Ishikawa (cell line): Measurements from ENCODE around the gene PFDN4.

ENCODE experiments used
- CREB1 ChIP-seq: IDR thresholded peaks from 2 replicates; pipeline ENCODE4 v1.6.1; 2012; ENCODE audit warnings: low read depth
- EP300 ChIP-seq: IDR thresholded peaks from 2 replicates; pipeline ENCODE4 v1.6.1; 2012; ENCODE audit warnings: borderline replicate concordance
- TAF1 ChIP-seq: IDR thresholded peaks from 2 replicates; pipeline ENCODE4 v1.6.1; 2012; ENCODE audit warnings: low read depth, mild to moderate bottlenecking
- TCF12 ChIP-seq: IDR thresholded peaks from 2 replicates; pipeline ENCODE4 v1.6.1; 2012; ENCODE audit warnings: low read depth
- TEAD4 ChIP-seq: IDR thresholded peaks from 2 replicates; pipeline ENCODE4 v1.6.1; 2012
- ZBTB7A ChIP-seq: IDR thresholded peaks from 2 replicates; pipeline ENCODE4 v1.6.1; 2012; ENCODE audit warnings: low read depth

- TF ChIP-seq TEAD4 (no peak), EP300 (no peak), CREB1 (no peak), TCF12 (no peak), TAF1 (no peak), ZBTB7A (no peak)
These were observed 37.8 kb upstream of the PFDN4 start for GRCh38 chr20:54170026-54170471.
